Placental pericyte (primary cell): ENCODE results near the gene ALG11. TPM values are rescaled to one million over a fixed set of nuclear protein-coding genes. Genes with fewer than 3 reads are reported as not detected.

Source experiments
- total RNA-seq: library from RNA; depleted of rRNA; stranded (reverse); fragments of >200 nt; gene quantifications from 2 replicates; pipeline ENCODE4 v1.2.3, GENCODE V29; 2012

Gene ALG11
- total RNA-seq = 28.5 and 34.4 TPM in 2 replicates

GRCh38 chr13:52011632-52012511 lies at the start of gene ALG11:
ALG11 (plus strand) TSS chr13:52012398; CDS start chr13:52012419, 21 bp downstream.

GRCh38 chr13:52010890-52011631 lies 1.1 kb upstream of the ALG11 start, which contains the start of gene ATP7B:
ATP7B (minus strand) TSS chr13:52011450; CDS start chr13:52011337, 113 bp downstream.

GRCh38 chr13:52024481-52024880 lies 12.3 kb downstream of the ALG11 start, which contains the start of gene UTP14C:
UTP14C (plus strand) TSS chr13:52024691; CDS start chr13:52028805, 4,114 bp downstream.

Other genes with a start within 250 kb of the ALG11 start
- 1.9 and 3.3 TPM in 2 replicates for gene DHRS12, start 208.2 kb upstream of the ALG11 start, total RNA-seq
- gene TMEM272, start 167.2 kb upstream of the ALG11 start, total RNA-seq = not detected in 2 replicates
- not detected in 2 replicates for gene CCDC70, start 150.4 kb upstream of the ALG11 start, total RNA-seq
- 1.4 and 2.8 TPM in 2 replicates for gene ATP7B, start 948 bp upstream of the ALG11 start, total RNA-seq
- 14.3 and 20.8 TPM in 2 replicates for gene UTP14C, start 12.3 kb downstream of the ALG11 start, total RNA-seq
- under 0.01 TPM in 1 of 2 replicates, not detected in the other for gene NEK5, start 116.7 kb downstream of the ALG11 start, total RNA-seq
- gene NEK3, start 147.2 kb downstream of the ALG11 start, total RNA-seq = 9.4 and 14.0 TPM in 2 replicates